PFSK-1 (cell line): ENCODE data around the gene CHPF2.

Source experiments
- POLR2AphosphoS5 ChIP-seq: IDR thresholded peaks from 2 replicates; pipeline ENCODE4 v1.6.1; 2012; ENCODE audit warnings: low read depth, mild to moderate bottlenecking, control low read depth, low read length, moderate library complexity
- SIN3A ChIP-seq: IDR thresholded peaks from 2 replicates; pipeline ENCODE4 v1.6.1; 2012; ENCODE audit warnings: mild to moderate bottlenecking, low read length, moderate library complexity, borderline replicate concordance; ENCODE audit not compliant: insufficient read depth
- TAF1 ChIP-seq: IDR thresholded peaks from 2 replicates; pipeline ENCODE4 v1.6.1; 2012; ENCODE audit warnings: low read length, control low read depth, borderline replicate concordance; ENCODE audit not compliant: insufficient read depth
- TF ChIP-seq, protein P1 (sequence below), 2 experiments: IDR thresholded peaks; 2 replicates each; pipeline versions ENCODE4 v1.6.1 to v1.8.0; 2011 to 2012; ENCODE audit warnings: low read depth in 2 of 2, low read length in 2 of 2, control low read depth in 1 of 2, inconsistent platforms in 1 of 2, mild to moderate bottlenecking in 1 of 2, moderate library complexity in 1 of 2; ENCODE audit not compliant: insufficient read depth in 1 of 2

DNA sequence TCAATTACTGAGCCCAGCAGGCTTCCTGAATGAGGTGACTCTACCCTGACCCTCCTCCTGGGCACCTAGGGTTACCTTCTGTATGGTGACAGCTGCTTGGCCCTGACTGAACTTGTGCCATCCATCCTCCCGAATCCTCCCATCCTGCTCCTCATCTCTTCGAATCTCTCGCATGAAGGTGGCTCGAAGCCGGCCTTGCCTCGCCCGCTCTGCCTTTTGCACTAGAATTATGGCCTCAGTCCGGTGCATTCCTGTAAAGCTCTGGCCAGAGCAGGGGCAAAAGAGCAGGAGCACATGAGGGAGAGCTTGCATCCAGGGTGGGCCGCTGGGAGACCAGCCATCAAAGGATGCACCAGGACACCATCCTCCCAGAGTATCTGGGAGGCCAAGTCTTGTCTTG lies 29.4 kb upstream of the CHPF2 start:
- TF ChIP-seq, protein P1, sequence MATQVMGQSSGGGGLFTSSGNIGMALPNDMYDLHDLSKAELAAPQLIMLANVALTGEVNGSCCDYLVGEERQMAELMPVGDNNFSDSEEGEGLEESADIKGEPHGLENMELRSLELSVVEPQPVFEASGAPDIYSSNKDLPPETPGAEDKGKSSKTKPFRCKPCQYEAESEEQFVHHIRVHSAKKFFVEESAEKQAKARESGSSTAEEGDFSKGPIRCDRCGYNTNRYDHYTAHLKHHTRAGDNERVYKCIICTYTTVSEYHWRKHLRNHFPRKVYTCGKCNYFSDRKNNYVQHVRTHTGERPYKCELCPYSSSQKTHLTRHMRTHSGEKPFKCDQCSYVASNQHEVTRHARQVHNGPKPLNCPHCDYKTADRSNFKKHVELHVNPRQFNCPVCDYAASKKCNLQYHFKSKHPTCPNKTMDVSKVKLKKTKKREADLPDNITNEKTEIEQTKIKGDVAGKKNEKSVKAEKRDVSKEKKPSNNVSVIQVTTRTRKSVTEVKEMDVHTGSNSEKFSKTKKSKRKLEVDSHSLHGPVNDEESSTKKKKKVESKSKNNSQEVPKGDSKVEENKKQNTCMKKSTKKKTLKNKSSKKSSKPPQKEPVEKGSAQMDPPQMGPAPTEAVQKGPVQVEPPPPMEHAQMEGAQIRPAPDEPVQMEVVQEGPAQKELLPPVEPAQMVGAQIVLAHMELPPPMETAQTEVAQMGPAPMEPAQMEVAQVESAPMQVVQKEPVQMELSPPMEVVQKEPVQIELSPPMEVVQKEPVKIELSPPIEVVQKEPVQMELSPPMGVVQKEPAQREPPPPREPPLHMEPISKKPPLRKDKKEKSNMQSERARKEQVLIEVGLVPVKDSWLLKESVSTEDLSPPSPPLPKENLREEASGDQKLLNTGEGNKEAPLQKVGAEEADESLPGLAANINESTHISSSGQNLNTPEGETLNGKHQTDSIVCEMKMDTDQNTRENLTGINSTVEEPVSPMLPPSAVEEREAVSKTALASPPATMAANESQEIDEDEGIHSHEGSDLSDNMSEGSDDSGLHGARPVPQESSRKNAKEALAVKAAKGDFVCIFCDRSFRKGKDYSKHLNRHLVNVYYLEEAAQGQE (IDR thresholded peaks at IDR 0.05; ENCODE audit: insufficient read depth in 1 of 2, low read depth in 2 of 2, low read length in 2 of 2) = no peak
- TF ChIP-seq TAF1 (no peak), POLR2AphosphoS5 (no peak), SIN3A (no peak)
